ENCODE data around the gene IL3.

DNA sequence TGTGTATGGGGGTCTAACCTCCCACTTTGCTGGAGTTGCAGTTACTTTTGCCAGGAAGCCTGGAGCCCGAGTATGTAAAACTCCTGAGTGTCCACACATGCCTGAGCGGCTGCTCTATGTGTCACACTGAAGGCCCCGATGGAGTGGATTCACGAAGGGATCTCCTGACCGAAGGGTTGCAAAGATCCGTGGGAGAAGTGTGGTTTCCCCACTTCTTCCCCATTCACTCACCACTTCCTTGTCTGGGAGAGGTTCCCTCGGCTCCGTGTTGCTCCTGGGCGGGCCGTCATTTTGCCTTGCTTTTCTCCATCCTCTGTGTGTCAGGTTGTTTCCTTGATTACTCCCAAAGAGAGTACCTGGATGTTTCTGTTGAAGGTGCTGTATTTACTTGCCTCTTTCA lies 16.2 kb upstream of the IL3 start:
- TF ChIP-seq, protein P1, sequence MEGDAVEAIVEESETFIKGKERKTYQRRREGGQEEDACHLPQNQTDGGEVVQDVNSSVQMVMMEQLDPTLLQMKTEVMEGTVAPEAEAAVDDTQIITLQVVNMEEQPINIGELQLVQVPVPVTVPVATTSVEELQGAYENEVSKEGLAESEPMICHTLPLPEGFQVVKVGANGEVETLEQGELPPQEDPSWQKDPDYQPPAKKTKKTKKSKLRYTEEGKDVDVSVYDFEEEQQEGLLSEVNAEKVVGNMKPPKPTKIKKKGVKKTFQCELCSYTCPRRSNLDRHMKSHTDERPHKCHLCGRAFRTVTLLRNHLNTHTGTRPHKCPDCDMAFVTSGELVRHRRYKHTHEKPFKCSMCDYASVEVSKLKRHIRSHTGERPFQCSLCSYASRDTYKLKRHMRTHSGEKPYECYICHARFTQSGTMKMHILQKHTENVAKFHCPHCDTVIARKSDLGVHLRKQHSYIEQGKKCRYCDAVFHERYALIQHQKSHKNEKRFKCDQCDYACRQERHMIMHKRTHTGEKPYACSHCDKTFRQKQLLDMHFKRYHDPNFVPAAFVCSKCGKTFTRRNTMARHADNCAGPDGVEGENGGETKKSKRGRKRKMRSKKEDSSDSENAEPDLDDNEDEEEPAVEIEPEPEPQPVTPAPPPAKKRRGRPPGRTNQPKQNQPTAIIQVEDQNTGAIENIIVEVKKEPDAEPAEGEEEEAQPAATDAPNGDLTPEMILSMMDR (conservative IDR thresholded peaks at IDR 0.05; ENCODE audit: low read length), result no peak
- no peak for TF ChIP-seq EZH2phosphoT487 (IDR thresholded peaks at IDR 0.05; ENCODE audit: borderline replicate concordance)

All from Loucy (cell line).